Forelimb muscle (tissue), 1 donor: Measurements from ENCODE around the gene ARHGEF7. TPM values are rescaled to one million over a fixed set of nuclear protein-coding genes. Genes with fewer than 3 reads are reported as not detected.

Experiments
- DNase-seq: peaks from one replicate; pipeline ENCODE4 v3.0.0-alpha.2; 2013; ENCODE audit warnings: low read depth
- polyA plus RNA-seq: library from polyadenylated mRNA; unstranded; fragments of 120-200 nt; gene quantifications from one replicate; pipeline ENCODE4 v1.2.1, GENCODE V29; 2013; ENCODE audit not compliant: insufficient read length

The ARHGEF7 gene
- polyA plus RNA-seq, 1 donor = 75.6 TPM

- DNase-seq = no peak
Measured at GRCh38 chr13:111275995-111276618, 161.0 kb downstream of the ARHGEF7 start.

- no peak for DNase-seq
Measured at GRCh38 chr13:111278258-111278657, 163.1 kb downstream of the ARHGEF7 start.

GRCh38 chr13:111278743-111279652 lies 163.9 kb downstream of the ARHGEF7 start:
- DNase-seq = no peak

GRCh38 chr13:111280226-111280625 lies 165.1 kb downstream of the ARHGEF7 start:
- no peak for DNase-seq

GRCh38 chr13:111280681-111281585 lies 165.8 kb downstream of the ARHGEF7 start:
- no peak for DNase-seq

- peak; percentile 38 for DNase-seq
Measured at GRCh38 chr13:111281751-111282311, 166.7 kb downstream of the ARHGEF7 start.

- DNase-seq = no peak
Measured at GRCh38 chr13:111282425-111282824, 167.3 kb downstream of the ARHGEF7 start.

- no peak for DNase-seq
Measured at GRCh38 chr13:111282997-111283396, 167.9 kb downstream of the ARHGEF7 start.

GRCh38 chr13:111283457-111283856 lies 168.3 kb downstream of the ARHGEF7 start:
- DNase-seq = no peak

- no peak for DNase-seq
Measured at GRCh38 chr13:111283991-111284390, 168.9 kb downstream of the ARHGEF7 start.

- no peak for DNase-seq
Measured at GRCh38 chr13:111284565-111284964, 169.5 kb downstream of the ARHGEF7 start.

- DNase-seq = no peak
Measured at GRCh38 chr13:111286162-111286561, 171.1 kb downstream of the ARHGEF7 start.

GRCh38 chr13:111286749-111287148 lies 171.6 kb downstream of the ARHGEF7 start:
- no peak for DNase-seq

GRCh38 chr13:111287201-111287600 lies 172.1 kb downstream of the ARHGEF7 start:
- DNase-seq = no peak

GRCh38 chr13:111288276-111288675 lies 173.2 kb downstream of the ARHGEF7 start:
- DNase-seq = no peak

- DNase-seq = no peak
Measured at GRCh38 chr13:111289251-111289650, 174.1 kb downstream of the ARHGEF7 start.

GRCh38 chr13:111291908-111292307 lies 176.8 kb downstream of the ARHGEF7 start:
- DNase-seq = no peak

- DNase-seq = no peak
Measured at GRCh38 chr13:111292710-111293485, 177.8 kb downstream of the ARHGEF7 start.

GRCh38 chr13:111295886-111296285 lies 180.8 kb downstream of the ARHGEF7 start:
- DNase-seq = no peak

GRCh38 chr13:111296417-111296816 lies 181.3 kb downstream of the ARHGEF7 start:
- no peak for DNase-seq
